HEK293 (cell line): Measurements from ENCODE around the gene ZNF816.

ENCODE experiments used
- CTCF ChIA-PET: fragments of 350-600 bp; formaldehyde crosslinking; extraction: SDS; loops from one replicate; lab custom pipeline; 2021; ENCODE audit warnings: antibody characterized with exemption; lab: Yijun Ruan, JAX
- POLR2A ChIA-PET: fragments of 300-600 bp; formaldehyde crosslinking; extraction: SDS; loops from one replicate; lab custom pipeline; 2020; ENCODE audit warnings: antibody characterized with exemption, inconsistent platforms; lab: Yijun Ruan, JAX
- H3K27ac ChIP-seq: fragments of 200-500 bp; sonication (Bioruptor generic); 2 replicates; pipeline ENCODE4 v1.5.1; 2014; ENCODE audit warnings: low read depth, low read length, control low read depth, inconsistent platforms; ENCODE audit errors: extremely low read depth
- H3K36me3 ChIP-seq, 2 experiments: fragments of 200-500 bp in 1 of 2; sonication (Bioruptor generic) in 1 of 2; 1 replicate in 1 of 2; 2 replicates in 1 of 2; pipeline ENCODE4 v1.5.1; 2014 to 2017; ENCODE audit warnings: inconsistent platforms in 2 of 2, low read length in 2 of 2; ENCODE audit not compliant: control insufficient read depth in 2 of 2, insufficient read depth in 1 of 2
- H3K4me1 ChIP-seq: fragments of 200-500 bp; sonication (Bioruptor generic); 2 replicates; pipeline ENCODE4 v1.5.1; 2014; ENCODE audit warnings: mild to moderate bottlenecking, low read length, inconsistent platforms; ENCODE audit not compliant: control insufficient read depth, insufficient read depth
- H3K4me3 ChIP-seq: 2 replicates; pipeline ENCODE4 v1.5.1; 2011; ENCODE audit warnings: low read depth, mild to moderate bottlenecking, control low read depth, low read length, moderate library complexity
- H3K9me3 ChIP-seq: fragments of 200-500 bp; sonication (Bioruptor generic); 2 replicates; pipeline ENCODE4 v1.5.1; 2014; ENCODE audit warnings: low read depth, low read length, inconsistent platforms; ENCODE audit not compliant: control insufficient read depth, insufficient read depth
- GLI2 ChIP-seq: fragments of 450-650 bp; formaldehyde crosslinking; IDR thresholded peaks from 2 replicates; pipeline ENCODE4; 2017; ENCODE audit warnings: missing biosample characterization, missing genetic modification characterization, low read depth, borderline replicate concordance
- GLIS1 ChIP-seq: fragments of 450-650 bp; formaldehyde crosslinking; IDR thresholded peaks from 2 replicates; pipeline ENCODE4 v1.5.1; 2016; ENCODE audit warnings: missing biosample characterization, missing genetic modification characterization
- GLIS2 ChIP-seq: fragments of 450-650 bp; formaldehyde crosslinking; IDR thresholded peaks from 2 replicates; pipeline ENCODE4 v1.5.1; 2016; ENCODE audit warnings: missing biosample characterization, missing genetic modification characterization
- HIC1 ChIP-seq: fragments of 450-650 bp; formaldehyde crosslinking; IDR thresholded peaks from 2 replicates; pipeline ENCODE4 v1.5.1; 2016; ENCODE audit warnings: missing biosample characterization, missing genetic modification characterization
- KLF1 ChIP-seq: fragments of 450-650 bp; formaldehyde crosslinking; IDR thresholded peaks from 2 replicates; pipeline ENCODE4 v1.5.1; 2016; ENCODE audit warnings: missing biosample characterization, missing genetic modification characterization
- KLF8 ChIP-seq: fragments of 450-650 bp; formaldehyde crosslinking; IDR thresholded peaks from 2 replicates; pipeline ENCODE4 v1.5.1; 2016; ENCODE audit warnings: missing biosample characterization, missing genetic modification characterization
- PRDM1 ChIP-seq: fragments of 450-650 bp; formaldehyde crosslinking; IDR thresholded peaks from 2 replicates; pipeline ENCODE4; 2016; ENCODE audit warnings: missing biosample characterization, missing genetic modification characterization
- SETDB1 ChIP-seq: IDR thresholded peaks from one replicate; pipeline ENCODE4 v1.6.1; 2017; ENCODE audit warnings: mild to moderate bottlenecking, low read length, moderate library complexity, mixed read lengths; ENCODE audit not compliant: insufficient read length
- SP2 ChIP-seq: fragments of 450-650 bp; formaldehyde crosslinking; IDR thresholded peaks from 2 replicates; pipeline ENCODE4 v1.5.1; 2016; ENCODE audit warnings: missing biosample characterization, missing genetic modification characterization
- SP3 ChIP-seq: fragments of 450-650 bp; formaldehyde crosslinking; IDR thresholded peaks from 2 replicates; pipeline ENCODE4 v1.5.1; 2016; ENCODE audit warnings: missing biosample characterization, missing genetic modification characterization
- SP7 ChIP-seq: fragments of 450-650 bp; formaldehyde crosslinking; IDR thresholded peaks from 2 replicates; pipeline ENCODE4 v1.5.1; 2016; ENCODE audit warnings: missing biosample characterization, missing genetic modification characterization
- YY1 ChIP-seq: fragments of 450-650 bp; formaldehyde crosslinking; IDR thresholded peaks from 2 replicates; pipeline ENCODE4 v1.5.1; 2018; ENCODE audit warnings: missing biosample characterization, missing genetic modification characterization
- ZBTB17 ChIP-seq: fragments of 450-650 bp; formaldehyde crosslinking; IDR thresholded peaks from 2 replicates; pipeline ENCODE4 v1.5.1; 2016; ENCODE audit warnings: missing biosample characterization, missing genetic modification characterization
- ZBTB21 ChIP-seq: fragments of 450-650 bp; formaldehyde crosslinking; IDR thresholded peaks from 2 replicates; pipeline ENCODE4 v1.5.1; 2017; ENCODE audit warnings: missing biosample characterization, missing genetic modification characterization
- ZFHX2 ChIP-seq: fragments of 450-650 bp; formaldehyde crosslinking; conservative IDR thresholded peaks from 2 replicates; pipeline ENCODE4 v1.5.1; 2016; ENCODE audit warnings: missing biosample characterization, missing genetic modification characterization
- ZNF174 ChIP-seq: fragments of 450-650 bp; formaldehyde crosslinking; IDR thresholded peaks from 2 replicates; pipeline ENCODE4 v1.5.0; 2017; ENCODE audit warnings: missing biosample characterization, mild to moderate bottlenecking, missing genetic modification characterization
- ZNF335 ChIP-seq: fragments of 450-650 bp; formaldehyde crosslinking; conservative IDR thresholded peaks from 2 replicates; pipeline ENCODE4 v1.5.1; 2016; ENCODE audit warnings: missing biosample characterization, missing genetic modification characterization
- ZNF350 ChIP-seq: fragments of 450-650 bp; formaldehyde crosslinking; IDR thresholded peaks from 2 replicates; pipeline ENCODE4 v1.5.0; 2017; ENCODE audit warnings: missing biosample characterization, mild to moderate bottlenecking, missing genetic modification characterization
- ZNF423 ChIP-seq: fragments of 450-650 bp; formaldehyde crosslinking; IDR thresholded peaks from 2 replicates; pipeline ENCODE4 v1.5.1; 2016; ENCODE audit warnings: missing biosample characterization, missing genetic modification characterization
- ZNF449 ChIP-seq: fragments of 450-650 bp; formaldehyde crosslinking; IDR thresholded peaks from 2 replicates; pipeline ENCODE4 v1.5.1; 2017; ENCODE audit warnings: missing biosample characterization, mild to moderate bottlenecking, missing genetic modification characterization, moderate library complexity
- ZNF518A ChIP-seq: fragments of 450-650 bp; formaldehyde crosslinking; conservative IDR thresholded peaks from 2 replicates; pipeline ENCODE4 v1.5.1; 2016; ENCODE audit warnings: low read depth, missing biosample characterization, missing genetic modification characterization
- ZNF571 ChIP-seq: fragments of 450-650 bp; formaldehyde crosslinking; IDR thresholded peaks from 2 replicates; pipeline ENCODE4 v1.5.0; 2017; ENCODE audit warnings: missing biosample characterization, missing genetic modification characterization
- ZNF623 ChIP-seq: fragments of 450-650 bp; formaldehyde crosslinking; IDR thresholded peaks from 2 replicates; pipeline ENCODE4 v1.5.1; 2016; ENCODE audit warnings: missing biosample characterization, missing genetic modification characterization
- ZNF692 ChIP-seq: fragments of 450-650 bp; formaldehyde crosslinking; IDR thresholded peaks from 2 replicates; pipeline ENCODE4 v1.5.1; 2016; ENCODE audit warnings: missing biosample characterization, missing genetic modification characterization
- ZNF791 ChIP-seq: fragments of 450-650 bp; formaldehyde crosslinking; IDR thresholded peaks from 2 replicates; pipeline ENCODE4 v1.5.1; 2016; ENCODE audit warnings: missing biosample characterization, missing genetic modification characterization
- ZXDB ChIP-seq: fragments of 450-650 bp; formaldehyde crosslinking; IDR thresholded peaks from 2 replicates; pipeline ENCODE4 v1.5.1; 2016; ENCODE audit warnings: missing biosample characterization, missing genetic modification characterization

The ZNF816 gene

GRCh38 chr19:52962394-52963246 is at the start of gene ZNF816:
Gene ZNF816 (minus strand): TSS chr19:52962881. CDS start chr19:52956089, 6,792 bp downstream.
- Histone ChIP-seq H3K4me1 (no peaks in the 10 kb centered on the region), H3K36me3 (peaks cover 0 to 13% of the 10 kb centered on the region in 2 experiments; a peak in 1 of 3 replicates), H3K27ac (no peak within 1 kb of the TSS), H3K9me3 (no peaks in the 10 kb centered on the region; the same call in 1 of the 2 replicates), H3K4me3 (peak within 1 kb of the TSS; percentile 76)
- ChIA-PET CTCF (interaction anchor here (0.5 to 0.6 kb wide), 2 partner anchors 14 to 232 kb away, joined by 3 to 4 read pairs; no protein-coding TSS in a partner anchor), POLR2A (interaction anchor here (0.6 to 1.3 kb wide), 2 partner anchors 20 to 204 kb away, joined by 4 to 5 read pairs; no protein-coding TSS in a partner anchor)
- TF ChIP-seq ZNF350 (tag by site-specific recombination), result peak; percentile 59; the same call in 1 of the 2 replicates
- no peak for TF ChIP-seq ZNF623 (tag by site-specific recombination)
- peak; percentile 90 for TF ChIP-seq KLF1 (tag by site-specific recombination)
- peak; percentile 50 for TF ChIP-seq ZFHX2 (tag by site-specific recombination)
- peak; percentile 60 for TF ChIP-seq GLIS2 (tag by site-specific recombination)
- TF ChIP-seq SP3 (tag by site-specific recombination), result peak; percentile 88
- peak; percentile 64 for TF ChIP-seq ZNF518A (tag by site-specific recombination)
- TF ChIP-seq YY1 (tag by site-specific recombination), result 0 out of 2 replicates have a peak, but pooled peaks have one; percentile 22
- TF ChIP-seq PRDM1 (tag by site-specific recombination), result peak; percentile 61
- TF ChIP-seq KLF8 (tag by site-specific recombination), result peak; percentile 90
- TF ChIP-seq ZBTB21 (tag by site-specific recombination), result no peak
- TF ChIP-seq SETDB1, result no peak
- no peak for TF ChIP-seq ZNF423 (tag by site-specific recombination)
- peak; percentile 40; the same call in 1 of the 2 replicates for TF ChIP-seq ZNF692
- TF ChIP-seq GLIS1 (tag by site-specific recombination), result peak; percentile 47
- no peak for TF ChIP-seq ZNF791 (tag by site-specific recombination)
- TF ChIP-seq ZNF174 (tag by site-specific recombination), result no peak
- TF ChIP-seq ZXDB (tag by site-specific recombination), result peak; percentile 98
- no peak for TF ChIP-seq ZNF449
- 0 out of 2 replicates have a peak, but pooled peaks have one; percentile 28 for TF ChIP-seq SP7 (tag by site-specific recombination)
- peak; percentile 66 for TF ChIP-seq ZBTB17 (tag by site-specific recombination)
- no peak for TF ChIP-seq ZNF571
- TF ChIP-seq SP2 (tag by site-specific recombination), result peak; percentile 83
- TF ChIP-seq HIC1 (tag by site-specific recombination), result 0 out of 2 replicates have a peak, but pooled peaks have one; percentile 60
- TF ChIP-seq ZNF335 (tag by site-specific recombination), result peak; percentile 56; the same call in 1 of the 2 replicates
- no peak for TF ChIP-seq GLI2
